Upper lobe of left lung (tissue), 4 donors: ENCODE results near the gene EXOC4.

Experiments
- CTCF ChIP-seq, 6 experiments: fragments of 450-650 bp in 4 of 6; fragments of 200-600 bp in 2 of 6; sonication (generic) in 2 of 6; IDR thresholded peaks; one replicate each; pipeline ENCODE4 v1.5.1; 2016 to 2019; ENCODE audit warnings: antibody characterized with exemption in 6 of 6
- EP300 ChIP-seq, 4 donors: sonication (generic); formaldehyde crosslinking; IDR thresholded peaks; one replicate each; pipeline ENCODE4 v1.5.1; 2017; ENCODE audit warnings: antibody characterized with exemption in 4 of 4, control low read depth in 2 of 4
- POLR2A ChIP-seq, 4 donors: fragments of 450-650 bp; IDR thresholded peaks; one replicate each; pipeline ENCODE4 v1.5.1; 2016 to 2017; ENCODE audit warnings: antibody characterized with exemption in 4 of 4, mild to moderate bottlenecking in 2 of 4
- POLR2AphosphoS5 ChIP-seq, 2 donors: sonication (generic); formaldehyde crosslinking; IDR thresholded peaks; one replicate each; pipeline ENCODE4 v1.5.1; 2017; ENCODE audit warnings: antibody characterized with exemption in 2 of 2

GRCh38 chr7:133674079-133674763 is 421.3 kb downstream of the EXOC4 start:
- TF ChIP-seq POLR2A (IDR thresholded peaks at IDR 0.05) (no peak), CTCF (IDR thresholded peaks at IDR 0.05) (no peak), POLR2AphosphoS5 (IDR thresholded peaks at IDR 0.05) (no peak), EP300 (IDR thresholded peaks at IDR 0.05) (no peak)
